ENCODE results near the gene ZNF584.

DNA sequence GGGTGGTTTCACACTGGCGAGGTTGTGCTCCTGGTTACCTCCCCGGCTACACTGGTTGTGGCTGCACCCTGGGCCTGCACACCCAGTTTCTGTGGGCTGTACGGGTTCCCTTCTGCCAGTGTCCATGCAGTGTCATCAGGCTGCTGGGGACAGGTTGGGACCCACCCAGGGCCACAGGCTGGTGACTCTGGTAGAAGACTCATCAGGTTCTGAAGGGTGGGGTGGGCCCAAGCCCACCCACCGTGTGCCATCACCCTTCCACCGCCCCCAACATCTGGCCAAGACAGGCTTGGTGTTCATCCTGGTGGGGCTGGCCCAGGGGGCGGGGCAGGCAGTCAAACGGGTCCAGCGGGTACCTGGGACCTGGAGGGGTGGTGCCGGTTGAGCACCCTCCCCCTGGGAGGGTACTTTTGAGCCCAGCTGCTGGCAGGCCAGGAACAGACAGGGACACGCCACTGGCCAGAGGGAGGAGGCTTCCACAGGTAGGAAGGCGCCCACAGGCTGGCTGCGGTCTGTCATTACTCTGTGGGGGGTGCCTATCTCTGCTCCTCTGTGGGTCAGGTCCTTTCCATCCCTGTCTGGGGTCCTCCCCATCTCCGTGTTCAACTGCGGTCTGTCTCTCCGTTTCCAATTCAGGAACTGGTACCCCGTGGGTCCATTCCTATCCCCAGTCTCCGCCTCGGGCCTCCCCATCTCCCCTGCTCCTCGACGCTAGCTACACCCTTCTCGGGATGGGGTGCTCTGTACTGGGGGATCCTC is 13.1 kb upstream of the ZNF584 start, which contains the start of gene RNF225:
- TF ChIP-seq EZH2phosphoT487 (IDR thresholded peaks at IDR 0.05; ENCODE audit: borderline replicate concordance, low read length) = no peak
- no peak for TF ChIP-seq CTCF (IDR thresholded peaks at IDR 0.05; ENCODE audit: low read depth, low read length, poor library complexity, severe bottlenecking)
